ENCODE results near the gene TPBGL. TPM values are rescaled to one million over a fixed set of nuclear protein-coding genes. Genes with fewer than 3 reads are reported as not detected.

Gene TPBGL
- total and polyA plus RNA-seq, 2 of the 4 experiments (the other 2 are of a cell fraction), result not detected

- no TSS peak for BruUV-seq (replicated peaks)
- DNase-seq, result no peak
- ChIA-PET POLR2A (ENCODE audit: unreplicated experiment) (no interaction called here), CTCF (interaction anchor here (1.1 to 2.1 kb wide), 8 partner anchors 10 to 107 kb away, joined by 3 to 24 read pairs (median 10); no protein-coding TSS in a partner anchor)
- no peaks in the 10 kb centered on the region for H3K9me1 ChIP-seq (ENCODE audit: insufficient read depth, low read length)
- H3K9me3 ChIP-seq (ENCODE audit: control insufficient read depth, insufficient read depth, low read length), result no peaks in the 10 kb centered on the region
- intact Hi-C loops (cut with micrococcal nuclease) (loop anchor here (1.0 to 5.0 kb wide), 3 partner anchors 47 to 251 kb away; no protein-coding TSS in a partner anchor), in situ Hi-C loops (cut with MboI; ENCODE audit: low sequenced_read_pairs) (loop anchor here (25.0 kb wide), 1 partner anchor 256 kb away; the partner anchor contains the start of gene GDPD5), dilution Hi-C loops (cut with HindIII; ENCODE audit: low sequenced_read_pairs, unreplicated experiment) (no loop called here)
- H2AK5ac ChIP-seq (ENCODE audit: low read depth, low read length), result 0 out of 2 replicates have a peak overlapping the region, but pooled peaks have one; percentile 27
- no peak overlapping the region for H2BK20ac ChIP-seq (ENCODE audit: low read depth, low read length)
- TF ChIP-seq ELK1 (IDR thresholded peaks at IDR 0.05; ENCODE audit: borderline replicate concordance, low read depth, low read length) (no peak), USF2 (IDR thresholded peaks at IDR 0.05; ENCODE audit: low read depth, low read length) (no peak), RFX5 (IDR thresholded peaks at IDR 0.05; ENCODE audit: low read depth, low read length) (no peak), MAFK (IDR thresholded peaks at IDR 0.05; ENCODE audit: low read depth, low read length) (no peak), CEBPB (IDR thresholded peaks at IDR 0.05; ENCODE audit: low read depth, low read length) (no peak), MXI1 (IDR thresholded peaks at IDR 0.05; ENCODE audit: borderline replicate concordance, low read depth, low read length) (no peak)
- H3K4me1 ChIP-seq (ENCODE audit: control insufficient read depth, insufficient read depth, low read length), result peaks cover 2% of the 10 kb centered on the region
- no peak overlapping the region for H4K91ac ChIP-seq (ENCODE audit: insufficient read depth, low read depth, low read length)
- H4K5ac ChIP-seq (ENCODE audit: low read depth, low read length), result no peak overlapping the region
- H4K20me1 ChIP-seq (ENCODE audit: insufficient read depth, low read length), result 0 out of 2 replicates have a peak, but pooled peaks cover 3% of the 10 kb centered on the region
- no peak overlapping the region for H4K8ac ChIP-seq (ENCODE audit: low read depth in 2 of 2, low read length in 2 of 2)
- H3K4ac ChIP-seq (ENCODE audit: low read depth, low read length), result no peak overlapping the region
- no peak overlapping the region for H2BK120ac ChIP-seq (ENCODE audit: low read depth, low read length)
- no peaks in the 10 kb centered on the region for H3K79me1 ChIP-seq (ENCODE audit: low read depth in 1 of 2, low read length in 2 of 2)
- H3K4me2 ChIP-seq (ENCODE audit: low read depth, low read length), result no peak overlapping the region
- H3K18ac ChIP-seq (ENCODE audit: low read depth, low read length), result no peak overlapping the region
- no peak for ATAC-seq (ENCODE audit: low read depth)
- H3K4me3 ChIP-seq (ENCODE audit: insufficient read depth, low read depth, low read length), result no peak overlapping the region
- no peak overlapping the region for H2BK15ac ChIP-seq (ENCODE audit: low read depth, low read length)
- peaks cover 28% of the 10 kb centered on the region; the same call in 1 of the 2 replicates for H3K36me3 ChIP-seq (ENCODE audit: control insufficient read depth, insufficient read depth, low read length)
- peak overlapping the region; percentile 6 for H2AK9ac ChIP-seq (replicated peaks; ENCODE audit: low read depth, low read length, poor library complexity)
- no peak overlapping the region for H3K27ac ChIP-seq (ENCODE audit: insufficient read depth, low read length)
- no peak overlapping the region for H2BK5ac ChIP-seq (ENCODE audit: low read depth, low read length, poor library complexity, severe bottlenecking)
- H3K9ac ChIP-seq (ENCODE audit: low read depth, low read length), result no peak overlapping the region
- H3K14ac ChIP-seq (replicated peaks; ENCODE audit: low read depth, low read length), result no peak overlapping the region
- WGBS, 2 experiments (ENCODE audit: extremely low coverage in 2 of 2, insufficient read length in 1 of 2), result 65% methylated on average over 2 of the region's 15 CpGs; no CpG with 5 or more reads in 1 of the 2 experiments
- no peak overlapping the region for H2AFZ ChIP-seq (replicated peaks; ENCODE audit: low read length, poor library complexity)
- no peak overlapping the region for H3K23ac ChIP-seq (ENCODE audit: low read depth, low read length)
- H3K56ac ChIP-seq (ENCODE audit: extremely low read depth, insufficient read depth, low read length), result no peak overlapping the region
- no peaks in the 10 kb centered on the region for H3K27me3 ChIP-seq (ENCODE audit: control insufficient read depth, insufficient read depth, low read length)
Measured at GRCh38 chr11:75280770-75281468, 40.3 kb downstream of the TPBGL start.

All from IMR-90 (cell line).